Measurements from ENCODE around the gene FAM135A. TPM values are rescaled to one million over a fixed set of nuclear protein-coding genes. Genes with fewer than 3 reads are reported as not detected.
A peak's percentile ranks its signal among the peaks of the same experiment; 100 is the strongest.

FAM135A gene
- total RNA-seq, 1 experiment from 2014 or later: 31.5 TPM

DNA sequence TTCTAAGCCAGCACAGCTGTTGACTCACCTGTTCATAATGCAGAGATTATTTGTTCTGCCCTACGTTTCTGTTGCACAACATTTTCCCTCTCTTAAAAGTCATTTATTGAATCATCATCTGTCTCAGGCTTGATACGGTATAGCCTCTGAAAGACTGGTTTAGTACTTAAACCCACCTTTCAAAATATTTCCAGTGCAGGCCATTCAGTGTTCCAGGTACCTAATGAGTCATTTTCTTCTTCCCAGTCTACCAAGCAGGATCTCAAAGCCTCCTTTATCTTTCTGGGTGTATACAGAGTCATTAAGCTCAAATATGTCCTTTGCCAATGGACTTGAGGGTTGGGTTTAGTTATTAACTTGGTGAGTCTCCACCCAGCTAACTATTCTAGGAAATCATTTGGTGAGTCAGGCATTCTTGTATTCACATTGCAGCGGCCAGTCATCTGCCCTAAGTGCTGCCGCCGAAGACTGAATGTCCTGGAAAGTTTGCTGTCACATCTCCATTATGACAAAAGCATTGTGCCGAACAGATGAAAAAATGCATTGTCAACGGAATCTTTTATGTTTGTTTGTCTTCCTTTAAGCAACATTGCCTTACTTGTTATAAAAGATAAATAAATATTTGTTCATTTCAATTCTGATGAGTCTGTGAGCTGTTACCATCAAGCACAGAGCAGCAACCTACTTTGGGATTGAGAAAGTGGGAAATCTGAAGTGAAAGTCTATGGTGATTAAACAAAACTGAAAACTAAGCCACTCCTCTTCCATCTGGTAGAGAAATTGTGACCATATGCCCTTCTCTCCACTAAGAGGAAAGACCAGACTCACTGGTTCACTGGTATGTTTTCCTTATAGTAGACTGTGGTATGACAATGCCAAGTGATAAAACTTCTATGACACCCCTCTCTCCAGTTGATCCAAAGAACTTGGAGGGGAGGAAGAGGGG lies 14.3 kb upstream of the FAM135A start:
- intact Hi-C loops (cut with micrococcal nuclease; ENCODE audit: unreplicated experiment): no loop called here

DNA sequence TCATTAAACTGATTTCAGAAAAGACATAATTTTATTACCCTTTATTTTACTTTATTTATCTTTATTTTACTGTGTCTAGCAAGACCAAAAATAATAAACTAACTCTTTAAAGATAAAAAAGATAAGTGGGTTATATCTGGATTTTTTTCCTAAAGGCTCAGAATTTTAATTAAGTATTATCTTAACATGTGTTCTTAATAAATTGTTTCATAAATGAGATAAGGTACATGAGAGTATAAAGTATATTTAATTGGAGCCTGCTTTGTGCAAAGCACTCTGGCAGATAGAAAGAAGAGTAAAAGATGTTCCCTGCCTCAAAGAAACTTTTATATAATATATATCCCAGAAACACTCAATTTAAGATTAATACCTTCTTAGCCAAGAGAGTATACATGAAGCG lies 8.7 kb upstream of the FAM135A start:
- ATAC-seq (no peak), DNase-seq (ENCODE audit: low read depth, low spot score) (no peak)
- TF ChIP-seq POLR2AphosphoS5 (IDR thresholded peaks at IDR 0.05; ENCODE audit: low read depth, low read length) (no peak), CTCF (IDR thresholded peaks at IDR 0.05) (no peak), SIN3A (IDR thresholded peaks at IDR 0.05; ENCODE audit: borderline replicate concordance, insufficient read depth, low read depth, low read length) (no peak), TCF7L2 (IDR thresholded peaks at IDR 0.05; ENCODE audit: low read depth, low read length) (no peak)
- TF ChIP-seq, protein P1, sequence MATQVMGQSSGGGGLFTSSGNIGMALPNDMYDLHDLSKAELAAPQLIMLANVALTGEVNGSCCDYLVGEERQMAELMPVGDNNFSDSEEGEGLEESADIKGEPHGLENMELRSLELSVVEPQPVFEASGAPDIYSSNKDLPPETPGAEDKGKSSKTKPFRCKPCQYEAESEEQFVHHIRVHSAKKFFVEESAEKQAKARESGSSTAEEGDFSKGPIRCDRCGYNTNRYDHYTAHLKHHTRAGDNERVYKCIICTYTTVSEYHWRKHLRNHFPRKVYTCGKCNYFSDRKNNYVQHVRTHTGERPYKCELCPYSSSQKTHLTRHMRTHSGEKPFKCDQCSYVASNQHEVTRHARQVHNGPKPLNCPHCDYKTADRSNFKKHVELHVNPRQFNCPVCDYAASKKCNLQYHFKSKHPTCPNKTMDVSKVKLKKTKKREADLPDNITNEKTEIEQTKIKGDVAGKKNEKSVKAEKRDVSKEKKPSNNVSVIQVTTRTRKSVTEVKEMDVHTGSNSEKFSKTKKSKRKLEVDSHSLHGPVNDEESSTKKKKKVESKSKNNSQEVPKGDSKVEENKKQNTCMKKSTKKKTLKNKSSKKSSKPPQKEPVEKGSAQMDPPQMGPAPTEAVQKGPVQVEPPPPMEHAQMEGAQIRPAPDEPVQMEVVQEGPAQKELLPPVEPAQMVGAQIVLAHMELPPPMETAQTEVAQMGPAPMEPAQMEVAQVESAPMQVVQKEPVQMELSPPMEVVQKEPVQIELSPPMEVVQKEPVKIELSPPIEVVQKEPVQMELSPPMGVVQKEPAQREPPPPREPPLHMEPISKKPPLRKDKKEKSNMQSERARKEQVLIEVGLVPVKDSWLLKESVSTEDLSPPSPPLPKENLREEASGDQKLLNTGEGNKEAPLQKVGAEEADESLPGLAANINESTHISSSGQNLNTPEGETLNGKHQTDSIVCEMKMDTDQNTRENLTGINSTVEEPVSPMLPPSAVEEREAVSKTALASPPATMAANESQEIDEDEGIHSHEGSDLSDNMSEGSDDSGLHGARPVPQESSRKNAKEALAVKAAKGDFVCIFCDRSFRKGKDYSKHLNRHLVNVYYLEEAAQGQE (IDR thresholded peaks at IDR 0.05; ENCODE audit: insufficient read depth in 1 of 2, low read depth in 2 of 2, low read length in 1 of 2): no peak
- H3K27me3 ChIP-seq (ENCODE audit: control insufficient read depth, insufficient read depth, low read length): no peaks in the 10 kb centered on the region; the same call in 1 of the 2 replicates
- intact Hi-C loops (cut with micrococcal nuclease; ENCODE audit: unreplicated experiment): no loop called here
- H3K4me3 ChIP-seq (ENCODE audit: low read depth in 2 of 2, low read length in 2 of 2): no peak overlapping the region
- H3K4me1 ChIP-seq (ENCODE audit: control insufficient read depth, insufficient read depth, low read length): no peaks in the 10 kb centered on the region
- POLR2A ChIA-PET: no interaction called here
- H3K36me3 ChIP-seq (ENCODE audit: control insufficient read depth, insufficient read depth, low read length): no peaks in the 10 kb centered on the region
- CTCF ChIA-PET: no interaction called here
- H3K27ac ChIP-seq (ENCODE audit: low read length): no peak overlapping the region
- no TSS peak for BruUV-seq (replicated peaks)
- no peaks in the 10 kb centered on the region for H3K9me3 ChIP-seq (ENCODE audit: control insufficient read depth, insufficient read depth, low read depth, low read length)
- in situ Hi-C loops (cut with HindIII; ENCODE audit: low pct_unique_long_range_greater_than_20kb, low sequenced_read_pairs): no loop called here

More for the DNA sequence above, 14.3 kb upstream of the FAM135A start:
- ChIA-PET CTCF (no interaction called here), POLR2A (interaction anchor here (0.9 kb wide), 1 partner anchor 14 kb away, joined by 8 read pairs; the partner anchor contains the start of gene FAM135A)
- Histone ChIP-seq H3K27ac (ENCODE audit: low read length) (0 out of 2 replicates have a peak overlapping the region, but pooled peaks have one; percentile 17), H3K4me1 (ENCODE audit: control insufficient read depth, insufficient read depth, low read length) (peaks cover 3% of the 10 kb centered on the region; the same call in 1 of the 2 replicates), H3K9me3 (ENCODE audit: control insufficient read depth, insufficient read depth, low read depth, low read length) (no peaks in the 10 kb centered on the region), H3K4me3 (ENCODE audit: low read depth in 2 of 2, low read length in 2 of 2) (peak overlapping the region in 1 of 2 experiments; percentile 21; a peak in 1 of 4 replicates), H3K27me3 (ENCODE audit: control insufficient read depth, insufficient read depth, low read length) (no peaks in the 10 kb centered on the region), H3K36me3 (ENCODE audit: control insufficient read depth, insufficient read depth, low read length) (no peaks in the 10 kb centered on the region)
- peak; percentile 87 for DNase-seq (ENCODE audit: low read depth, low spot score)
- TF ChIP-seq SIN3A (IDR thresholded peaks at IDR 0.05; ENCODE audit: borderline replicate concordance, insufficient read depth, low read depth, low read length) (no peak), TCF7L2 (IDR thresholded peaks at IDR 0.05; ENCODE audit: low read depth, low read length) (no peak), CTCF (IDR thresholded peaks at IDR 0.05) (no peak), POLR2AphosphoS5 (IDR thresholded peaks at IDR 0.05; ENCODE audit: low read depth, low read length) (no peak)
- TF ChIP-seq, protein P1 (IDR thresholded peaks at IDR 0.05; ENCODE audit: insufficient read depth in 1 of 2, low read depth in 2 of 2, low read length in 1 of 2): no peak
- in situ Hi-C loops (cut with HindIII; ENCODE audit: low pct_unique_long_range_greater_than_20kb, low sequenced_read_pairs): no loop called here
- ATAC-seq: peak; percentile 91
- no TSS peak for BruUV-seq (replicated peaks)

All from Panc1 (cell line).